Measurements from ENCODE around the gene PHOX2B. TPM values are rescaled to one million over a fixed set of nuclear protein-coding genes. Genes with fewer than 3 reads are reported as not detected.
A peak's percentile ranks its signal among the peaks of the same experiment; 100 is the strongest.

Gene PHOX2B
- total and polyA plus RNA-seq, 2 of the 8 experiments (the other 6 are each of a cell fraction or from before 2014, with no cell fraction given), result not detected

DNA sequence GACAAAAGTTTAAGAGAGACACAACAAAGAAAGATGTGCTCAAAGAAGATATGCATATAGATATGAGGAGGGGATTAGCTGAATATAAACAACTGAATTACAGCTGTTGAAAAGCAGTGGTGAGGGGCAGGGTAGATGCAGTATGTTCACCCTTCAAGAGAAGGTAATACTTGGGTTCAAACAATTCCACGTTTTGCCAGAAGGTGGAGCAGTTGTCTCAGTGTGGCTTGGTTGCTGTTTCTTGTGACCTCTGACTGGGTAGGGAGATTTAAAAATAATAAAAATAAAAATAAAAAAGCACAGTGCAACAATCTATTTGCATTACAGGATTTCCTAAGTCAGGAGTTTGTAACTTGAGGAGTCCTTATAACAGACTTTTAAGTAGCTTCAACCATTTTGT lies 23.3 kb downstream of the PHOX2B start:
- no peaks in the 10 kb centered on the region for H3K4me1 ChIP-seq (replicated peaks in 1 of 4; ENCODE audit: control insufficient read depth in 3 of 4, insufficient read depth in 4 of 4, low read length in 3 of 4)
- no peaks in the 10 kb centered on the region for H3K23me2 ChIP-seq (ENCODE audit: low read depth, low read length)
- no peak overlapping the region for H3K18ac ChIP-seq (ENCODE audit: extremely low read depth, low read length)
- 5% methylated on average over 1 of the region's 1 CpG; no CpG with 5 or more reads in 1 of the 2 experiments for WGBS, 2 experiments (ENCODE audit: extremely low coverage in 1 of 2, insufficient coverage in 1 of 2, insufficient read length in 1 of 2, insufficient replicate concordance in 2 of 2, low coverage in 1 of 2, low lambda C conversion rate in 2 of 2, missing lambda C conversion rate in 1 of 2)
- H3K4me3 ChIP-seq (ENCODE audit: extremely low read depth in 1 of 4, insufficient read depth in 2 of 4, low read depth in 3 of 4, low read length in 4 of 4), result no peak overlapping the region
- no peaks in the 10 kb centered on the region for H3K9me3 ChIP-seq (ENCODE audit: insufficient read depth in 2 of 2, low read depth in 1 of 2, low read length in 1 of 2)
- no peak overlapping the region for H2AK5ac ChIP-seq (ENCODE audit: low read depth, low read length)
- peak in 1 of 2 experiments; percentile 69 for DNase-seq (ENCODE audit: low read depth in 1 of 2, low spot score in 2 of 2)
- H3K27ac ChIP-seq (ENCODE audit: low read depth, low read length), result no peak overlapping the region
- no peaks in the 10 kb centered on the region for H3K79me2 ChIP-seq (ENCODE audit: control insufficient read depth in 1 of 2, insufficient read depth in 2 of 2, low read length in 2 of 2)
- H3K23ac ChIP-seq (ENCODE audit: insufficient read length), result no peak overlapping the region
- H4K91ac ChIP-seq (replicated peaks; ENCODE audit: insufficient read length, low read length), result no peak overlapping the region
- H4K20me1 ChIP-seq (replicated peaks in 1 of 2; ENCODE audit: control insufficient read depth in 1 of 2, insufficient read depth in 2 of 2, low read length in 2 of 2), result no peaks in the 10 kb centered on the region
- CTCF ChIA-PET (ENCODE audit: partially characterized antibody), result interaction anchor here (0.6 to 7.3 kb wide), 19 partner anchors 8 to 161 kb away, joined by 3 to 58 read pairs (median 7); no protein-coding TSS in a partner anchor
- no peak overlapping the region for H3K4me2 ChIP-seq (ENCODE audit: insufficient read depth in 1 of 2, low read depth in 2 of 2, low read length in 2 of 2)
- no peak overlapping the region for H3K9ac ChIP-seq (replicated peaks in 1 of 4; ENCODE audit: extremely low read depth in 1 of 4, low read depth in 3 of 4, low read length in 3 of 4)
- H4K5ac ChIP-seq (ENCODE audit: insufficient read length, low read depth, low read length), result no peak overlapping the region
- H2BK12ac ChIP-seq (ENCODE audit: low read depth, low read length), result no peak overlapping the region
- no peak for FAIRE-seq
- no peak overlapping the region for H2BK15ac ChIP-seq (ENCODE audit: low read length)
- no peak overlapping the region for H2BK20ac ChIP-seq (ENCODE audit: low read length)
- POLR2A ChIA-PET (ENCODE audit: partially characterized antibody), result no interaction called here
- no peak overlapping the region for H3K56ac ChIP-seq (replicated peaks; ENCODE audit: insufficient read length, low read depth, low read length)
- no peak overlapping the region for H2BK120ac ChIP-seq (replicated peaks; ENCODE audit: low read depth, low read length)
- H3K4ac ChIP-seq (replicated peaks; ENCODE audit: insufficient read length, low read depth, low read length), result no peak overlapping the region
- H3K79me1 ChIP-seq (ENCODE audit: low read depth, low read length), result no peaks in the 10 kb centered on the region
- H3K27me3 ChIP-seq (replicated peaks in 1 of 4; ENCODE audit: control insufficient read depth in 3 of 4, extremely low read depth in 1 of 4, insufficient read depth in 3 of 4, low read length in 3 of 4), result peaks cover 0 to 4% (median 2%) of the 10 kb centered on the region in 4 experiments; a peak in 3 of 7 replicates
- H2BK5ac ChIP-seq (ENCODE audit: low read depth, low read length), result no peak overlapping the region
- no peak overlapping the region for H3K14ac ChIP-seq (ENCODE audit: insufficient read length)
- TF ChIP-seq CBX5 (IDR thresholded peaks at IDR 0.05; ENCODE audit: low read depth, low read length), result no peak
- TF ChIP-seq, protein P1, sequence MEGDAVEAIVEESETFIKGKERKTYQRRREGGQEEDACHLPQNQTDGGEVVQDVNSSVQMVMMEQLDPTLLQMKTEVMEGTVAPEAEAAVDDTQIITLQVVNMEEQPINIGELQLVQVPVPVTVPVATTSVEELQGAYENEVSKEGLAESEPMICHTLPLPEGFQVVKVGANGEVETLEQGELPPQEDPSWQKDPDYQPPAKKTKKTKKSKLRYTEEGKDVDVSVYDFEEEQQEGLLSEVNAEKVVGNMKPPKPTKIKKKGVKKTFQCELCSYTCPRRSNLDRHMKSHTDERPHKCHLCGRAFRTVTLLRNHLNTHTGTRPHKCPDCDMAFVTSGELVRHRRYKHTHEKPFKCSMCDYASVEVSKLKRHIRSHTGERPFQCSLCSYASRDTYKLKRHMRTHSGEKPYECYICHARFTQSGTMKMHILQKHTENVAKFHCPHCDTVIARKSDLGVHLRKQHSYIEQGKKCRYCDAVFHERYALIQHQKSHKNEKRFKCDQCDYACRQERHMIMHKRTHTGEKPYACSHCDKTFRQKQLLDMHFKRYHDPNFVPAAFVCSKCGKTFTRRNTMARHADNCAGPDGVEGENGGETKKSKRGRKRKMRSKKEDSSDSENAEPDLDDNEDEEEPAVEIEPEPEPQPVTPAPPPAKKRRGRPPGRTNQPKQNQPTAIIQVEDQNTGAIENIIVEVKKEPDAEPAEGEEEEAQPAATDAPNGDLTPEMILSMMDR (IDR thresholded peaks at IDR 0.05; ENCODE audit: control extremely low read depth in 1 of 3, insufficient read depth in 1 of 3, low read depth in 1 of 3, low read length in 3 of 3), result peak in 2 of 3 experiments; percentile 59 to 64; a peak in 3 of 4 replicates
- peak; percentile 79 to 81 for TF ChIP-seq RAD21 (IDR thresholded peaks at IDR 0.05 in 1 of 2, conservative IDR thresholded peaks at IDR 0.05 in 1 of 2; ENCODE audit: low read depth in 2 of 2, low read length in 2 of 2)
- no peak overlapping the region for H4K8ac ChIP-seq (ENCODE audit: extremely low read depth, insufficient read depth, low read length)
- H3K36me3 ChIP-seq (ENCODE audit: control insufficient read depth in 2 of 4, insufficient read depth in 4 of 4, low read length in 3 of 4), result no peaks in the 10 kb centered on the region
- no peak overlapping the region for H2AFZ ChIP-seq (ENCODE audit: low read length)
